GM19467 (cell line): ENCODE measurements around the gene LSR.
"Not testable (repeated sequence)": the region's sequence is repeated elsewhere in the genome, so short reads cannot be mapped to it uniquely, and the experiment has no call there.

Source experiments
- ATAC-seq: cut with Tn5 transposase; IDR thresholded peaks from one replicate; pipeline ENCODE4 v1.9.1; 2021; ENCODE audit warnings: mild to moderate bottlenecking, moderate library complexity; ENCODE audit not compliant: unreplicated experiment

The LSR gene

DNA sequence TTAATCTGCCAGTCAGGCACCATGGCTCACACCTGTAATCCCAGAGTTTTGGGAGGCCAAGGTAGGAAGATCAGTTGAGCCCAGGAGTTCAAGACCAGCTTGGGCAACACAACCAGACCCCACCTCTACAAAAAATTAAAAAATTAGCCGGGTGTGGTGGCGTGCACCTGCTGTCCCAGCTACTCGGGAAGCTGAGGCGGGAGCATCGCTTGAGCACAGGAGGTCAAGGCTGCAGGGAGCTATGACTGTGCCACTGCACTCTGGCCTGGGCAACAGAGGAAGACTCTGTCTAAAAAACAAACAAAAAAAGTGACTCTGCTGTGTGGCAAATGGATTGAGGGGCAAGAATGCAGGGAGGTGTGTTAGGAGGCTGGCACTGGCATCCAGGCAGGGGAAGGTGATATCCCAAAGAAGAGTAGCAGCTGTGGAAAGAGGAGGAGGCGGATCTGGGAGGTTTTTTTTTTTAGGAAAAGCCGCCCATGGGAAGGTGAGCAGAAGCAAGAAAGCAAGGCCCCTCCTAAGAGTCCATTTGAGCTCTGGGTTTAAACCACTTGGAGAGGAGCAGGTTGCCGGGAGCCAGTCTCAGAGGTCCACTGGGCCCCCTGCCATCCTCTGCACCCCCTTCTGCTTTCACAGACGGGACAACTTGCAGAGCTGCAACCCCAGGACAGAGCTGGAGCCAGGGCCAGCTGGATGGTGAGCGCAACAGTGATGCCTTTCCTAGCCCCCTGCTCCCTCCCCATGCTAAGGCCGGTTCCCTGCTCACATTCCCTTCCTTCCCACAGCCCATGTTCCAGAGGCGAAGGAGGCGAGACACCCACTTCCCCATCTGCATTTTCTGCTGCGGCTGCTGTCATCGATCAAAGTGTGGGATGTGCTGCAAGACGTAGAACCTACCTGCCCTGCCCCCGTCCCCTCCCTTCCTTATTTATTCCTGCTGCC, 35.6 kb downstream of the LSR start:
- ATAC-seq: no peak

GRCh38 chr19:35285095-35285449, 36.3 kb downstream of the LSR start:
- no peak for ATAC-seq

DNA sequence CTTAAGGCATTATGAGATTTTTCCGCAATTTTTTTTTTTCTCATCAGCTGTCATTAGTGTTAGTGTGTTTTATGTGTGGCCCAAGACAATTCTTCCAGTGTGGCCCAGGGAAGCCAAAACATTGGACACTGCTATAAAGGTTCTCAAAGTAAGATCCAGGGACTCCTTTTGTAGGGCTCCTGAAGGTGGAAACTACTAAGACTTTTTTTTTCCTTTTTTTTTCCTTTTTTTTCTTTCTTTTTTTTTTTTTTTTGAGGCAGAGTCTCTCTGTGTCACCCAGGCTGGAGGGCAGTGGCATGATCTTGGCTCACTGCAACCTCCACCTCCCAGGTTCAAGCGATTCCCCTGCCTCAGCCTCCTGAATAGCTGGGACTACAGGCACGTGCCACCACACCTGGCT, 36.7 kb downstream of the LSR start:
- not testable (repeated sequence) for ATAC-seq

GRCh38 chr19:35286101-35286500, 37.3 kb downstream of the LSR start:
- not testable (repeated sequence) for ATAC-seq

- no peak for ATAC-seq
These were observed 38.9 kb downstream of the LSR start for GRCh38 chr19:35287713-35288112.

DNA sequence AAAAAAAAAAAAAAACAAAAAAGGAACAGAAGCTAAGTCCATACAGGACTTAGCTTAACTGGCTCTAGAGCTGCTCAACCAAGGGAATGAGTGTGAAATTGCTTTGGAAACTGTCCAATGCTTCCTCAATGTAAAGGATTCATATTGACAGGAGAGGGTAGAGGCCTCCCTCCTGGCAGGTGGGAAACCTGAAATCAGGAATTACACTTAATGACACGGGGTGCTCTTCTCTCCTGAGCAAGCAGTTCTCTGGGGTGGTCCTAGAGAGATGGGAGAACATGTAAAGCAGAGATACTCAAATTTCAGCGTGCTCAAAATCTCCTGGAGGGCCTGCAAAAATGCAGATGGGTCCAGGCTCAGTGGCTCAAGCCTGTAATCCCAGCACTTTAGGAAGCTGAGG, 39.5 kb downstream of the LSR start:
- ATAC-seq: no peak

GRCh38 chr19:35288906-35289305, 40.1 kb downstream of the LSR start:
- ATAC-seq: no peak

DNA sequence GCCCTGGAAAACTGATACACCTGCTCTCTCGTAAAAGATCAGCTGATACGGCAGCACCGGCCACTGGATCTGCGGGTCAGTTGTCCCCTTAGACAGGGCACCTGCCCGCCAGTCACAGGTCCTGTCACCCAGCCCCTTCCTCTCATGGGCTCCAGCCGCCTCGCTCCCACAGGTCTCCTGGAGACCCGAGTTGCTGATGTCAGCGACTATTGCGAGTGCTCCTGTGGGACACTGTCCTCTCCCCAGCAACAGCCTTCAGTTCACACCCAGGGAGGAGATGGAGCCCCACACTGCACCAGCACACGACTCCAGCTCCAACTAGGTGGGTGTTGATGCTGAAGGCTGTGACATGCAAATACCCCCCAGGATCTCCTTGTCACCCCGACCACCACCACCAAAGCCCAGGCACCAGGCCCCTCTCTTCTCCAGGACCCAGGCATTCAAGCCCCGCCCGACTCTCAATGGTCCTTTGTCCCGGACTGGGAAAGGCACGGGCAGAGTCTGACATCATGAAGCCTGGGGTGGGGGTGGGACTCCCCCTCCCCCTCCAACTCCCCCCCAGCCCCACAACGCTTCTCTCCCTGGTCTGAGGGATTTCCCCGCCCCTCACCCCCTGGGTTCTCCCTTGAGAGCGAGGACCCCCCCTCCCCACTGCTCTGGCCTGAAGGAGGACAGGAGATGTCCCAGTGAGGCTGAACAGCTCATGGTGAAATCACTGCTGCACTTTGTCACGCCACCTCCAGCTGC, 41.8 kb downstream of the LSR start:
- no peak for ATAC-seq

DNA sequence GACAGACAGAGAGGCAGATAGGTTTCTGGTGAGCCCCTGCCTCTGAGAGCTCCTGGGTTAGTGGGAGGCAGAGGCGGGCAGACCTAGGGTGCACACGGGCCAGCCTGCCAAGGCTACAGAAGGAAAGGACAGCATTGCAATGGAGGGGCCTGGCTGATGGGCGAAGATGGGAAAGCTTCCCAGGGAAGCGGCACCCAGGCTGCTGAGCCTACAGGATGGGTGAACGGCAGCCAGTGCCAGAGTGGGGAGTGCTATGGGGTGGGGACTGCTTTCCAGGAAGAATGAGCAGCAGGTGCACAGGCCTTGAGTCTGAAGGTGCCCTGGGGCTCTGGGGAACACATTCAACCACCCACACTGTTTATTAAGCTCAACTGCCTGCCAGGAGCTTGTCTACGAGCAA, 42.5 kb downstream of the LSR start:
- no peak for ATAC-seq

DNA sequence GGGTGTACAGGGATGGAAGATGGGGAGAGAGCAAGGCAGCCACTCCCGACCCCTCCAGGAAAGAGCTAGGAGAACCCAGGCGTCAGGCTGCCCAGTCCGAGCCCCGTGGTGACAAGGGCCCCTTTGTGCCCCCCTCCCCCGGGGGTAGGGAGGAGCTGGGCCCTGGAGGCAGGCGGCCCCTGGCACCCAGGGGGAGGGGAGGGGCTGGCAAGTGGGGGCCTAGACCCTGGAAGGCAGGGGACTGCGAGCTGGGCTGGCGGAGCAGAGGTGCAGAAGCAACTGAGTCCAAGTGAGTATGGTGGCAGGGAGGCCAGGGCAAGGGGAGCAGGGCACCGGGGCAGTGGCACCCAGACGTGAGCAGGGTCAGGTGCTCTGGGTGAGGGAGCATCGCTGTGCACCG, 43.1 kb downstream of the LSR start, which contains the start of gene MAG:
TSS of gene MAG (plus strand) at position 246 of the 400 bp plus-strand sequence. CDS start 3,248 bp downstream, outside the sequence.
- no peak for ATAC-seq

- ATAC-seq: no peak
These were observed 43.9 kb downstream of the LSR start for GRCh38 chr19:35292421-35293362.

GRCh38 chr19:35293363-35293739, 44.5 kb downstream of the LSR start:
- no peak for ATAC-seq

DNA sequence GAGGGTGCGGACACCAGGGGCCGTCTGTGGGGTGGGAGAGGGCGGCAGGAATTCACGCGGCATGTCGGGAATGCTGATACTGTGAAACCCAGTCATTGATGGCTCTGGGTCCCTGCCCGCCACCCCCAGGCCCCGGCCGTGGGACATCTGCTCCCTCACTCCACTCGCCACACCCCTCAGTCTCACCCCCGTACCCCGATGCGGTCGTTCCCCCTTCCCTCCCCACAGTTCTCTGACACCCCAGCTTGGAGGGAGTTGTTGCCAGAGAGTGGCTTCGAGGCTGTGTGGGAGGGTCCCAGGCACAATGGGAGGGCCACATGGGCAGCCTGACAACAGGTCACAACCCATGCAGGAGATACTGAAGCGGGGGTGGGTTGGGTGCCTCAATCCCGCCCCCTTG, 45.0 kb downstream of the LSR start:
- no peak for ATAC-seq

GRCh38 chr19:35294328-35294727, 45.5 kb downstream of the LSR start:
- no peak for ATAC-seq

GRCh38 chr19:35294859-35295791, 46.3 kb downstream of the LSR start:
- ATAC-seq: no peak

GRCh38 chr19:35295792-35296462, 47.1 kb downstream of the LSR start:
- ATAC-seq: no peak

- ATAC-seq: no peak
These were observed 48.1 kb downstream of the LSR start for GRCh38 chr19:35296644-35297514.

DNA sequence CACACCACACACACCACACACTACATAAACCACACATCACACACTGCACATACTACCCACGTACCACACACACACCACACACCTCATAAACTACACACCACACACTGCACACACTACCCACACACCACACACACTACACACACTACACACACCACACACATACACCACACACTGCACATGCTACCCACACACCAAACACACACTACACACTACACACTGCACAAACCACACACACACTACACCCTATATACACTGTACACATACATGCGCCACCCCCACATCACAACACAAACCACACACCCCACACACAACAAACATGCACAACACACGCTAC, 48.7 kb downstream of the LSR start:
- no peak for ATAC-seq
